GM12878 (cell line): Measurements from ENCODE around the gene MMP14.

Experiments
- CBFB ChIP-seq: IDR thresholded peaks from 2 replicates; pipeline ENCODE4 v1.6.1; 2016; ENCODE audit warnings: antibody characterized with exemption, low read depth
- CHD1 ChIP-seq: IDR thresholded peaks from 2 replicates; pipeline ENCODE4 v1.6.1; 2012; ENCODE audit warnings: low read depth, low read length, improper control_type of control experiment
- FOXK2 ChIP-seq: fragments of 450-650 bp; IDR thresholded peaks from 2 replicates; pipeline ENCODE4 v1.6.1; 2017; ENCODE audit warnings: mild to moderate bottlenecking, moderate library complexity
- MYC ChIP-seq: IDR thresholded peaks from 2 replicates; pipeline ENCODE4 v1.6.1; 2011; ENCODE audit warnings: mild to moderate bottlenecking, low read length, moderate library complexity, inconsistent platforms; ENCODE audit not compliant: insufficient read depth, insufficient replicate concordance, insufficient read length, severe bottlenecking
- NFYA ChIP-seq: IDR thresholded peaks from 2 replicates; pipeline ENCODE4 v1.6.1; 2011; ENCODE audit warnings: low read depth, mild to moderate bottlenecking, low read length, improper control_type of control experiment, borderline replicate concordance
- PAX8 ChIP-seq: fragments of 450-650 bp; IDR thresholded peaks from 2 replicates; pipeline ENCODE4 v1.6.1; 2017; ENCODE audit warnings: mild to moderate bottlenecking, moderate library complexity
- POLR2AphosphoS2 ChIP-seq: IDR thresholded peaks from 2 replicates; pipeline ENCODE4 v1.6.1; 2011; ENCODE audit warnings: low read depth, mild to moderate bottlenecking, low read length, improper control_type of control experiment, moderate library complexity
- SUZ12 ChIP-seq: fragments of 200-600 bp; sonication (generic); IDR thresholded peaks from one replicate; pipeline ENCODE4 v1.6.1; 2018; ENCODE audit warnings: antibody characterized with exemption, mild to moderate bottlenecking; ENCODE audit not compliant: unreplicated experiment
- TAF1 ChIP-seq: IDR thresholded peaks from 2 replicates; pipeline ENCODE4 v1.6.1; 2011; ENCODE audit warnings: mild to moderate bottlenecking, low read depth, low read length, borderline replicate concordance
- ZNF217 ChIP-seq: fragments of 450-650 bp; IDR thresholded peaks from 2 replicates; pipeline ENCODE4 v1.6.1; 2017; ENCODE audit warnings: antibody characterized with exemption, mild to moderate bottlenecking
- ZNF24 ChIP-seq: fragments of 450-650 bp; IDR thresholded peaks from 2 replicates; pipeline ENCODE4 v1.6.1; 2017; ENCODE audit warnings: antibody characterized with exemption, mild to moderate bottlenecking
- TF ChIP-seq, protein P1 (sequence below): IDR thresholded peaks from 2 replicates; pipeline ENCODE4 v1.6.1; 2011; ENCODE audit warnings: borderline replicate concordance, low read depth, mild to moderate bottlenecking, moderate library complexity, low read length; ENCODE audit not compliant: insufficient read depth, poor library complexity, severe bottlenecking

DNA sequence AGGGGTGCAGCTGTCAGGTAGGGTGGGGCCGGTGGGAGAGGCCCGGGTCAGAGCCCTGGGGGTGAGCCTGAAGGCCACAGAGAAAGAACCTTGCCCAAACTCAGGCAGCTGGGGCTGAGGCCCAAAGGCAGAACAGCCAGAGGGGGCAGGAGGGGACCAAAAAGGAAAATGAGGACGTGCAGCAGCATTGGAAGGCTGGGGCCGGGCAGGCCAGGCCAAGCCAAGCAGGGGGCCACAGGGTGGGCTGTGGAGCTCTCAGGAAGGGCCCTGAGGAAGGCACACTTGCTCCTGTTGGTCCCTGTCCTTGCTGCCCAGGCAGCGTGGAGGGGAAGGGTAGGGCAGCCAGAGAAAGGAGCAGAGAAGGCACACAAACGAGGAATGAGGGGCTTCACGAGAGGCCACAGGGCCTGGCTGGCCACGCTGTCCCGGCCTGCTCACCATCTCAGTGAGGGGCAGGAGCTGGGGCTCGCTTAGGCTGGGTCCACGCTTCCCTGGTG is 10.5 kb downstream of the MMP14 start:
- no peak for TF ChIP-seq PAX8
- no peak for TF ChIP-seq ZNF217
- no peak for TF ChIP-seq CHD1
- TF ChIP-seq, protein P1, sequence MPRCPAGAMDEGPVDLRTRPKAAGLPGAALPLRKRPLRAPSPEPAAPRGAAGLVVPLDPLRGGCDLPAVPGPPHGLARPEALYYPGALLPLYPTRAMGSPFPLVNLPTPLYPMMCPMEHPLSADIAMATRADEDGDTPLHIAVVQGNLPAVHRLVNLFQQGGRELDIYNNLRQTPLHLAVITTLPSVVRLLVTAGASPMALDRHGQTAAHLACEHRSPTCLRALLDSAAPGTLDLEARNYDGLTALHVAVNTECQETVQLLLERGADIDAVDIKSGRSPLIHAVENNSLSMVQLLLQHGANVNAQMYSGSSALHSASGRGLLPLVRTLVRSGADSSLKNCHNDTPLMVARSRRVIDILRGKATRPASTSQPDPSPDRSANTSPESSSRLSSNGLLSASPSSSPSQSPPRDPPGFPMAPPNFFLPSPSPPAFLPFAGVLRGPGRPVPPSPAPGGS = no peak
- TF ChIP-seq NFYA = no peak
- TF ChIP-seq CBFB = no peak
- TF ChIP-seq MYC = no peak
- TF ChIP-seq FOXK2 = no peak
- no peak for TF ChIP-seq TAF1
- TF ChIP-seq SUZ12 = no peak
- TF ChIP-seq POLR2AphosphoS2 = no peak
- no peak for TF ChIP-seq ZNF24
